Gastrocnemius medialis (tissue), 4 donors: Measurements from ENCODE around the gene NPAS3.

Source experiments
- POLR2A ChIP-seq, 2 donors: fragments of 450-650 bp; IDR thresholded peaks; one replicate each; pipeline ENCODE4 v1.6.1; 2017; ENCODE audit warnings: antibody characterized with exemption in 2 of 2, mild to moderate bottlenecking in 2 of 2, moderate library complexity in 2 of 2
- TF ChIP-seq, protein P1 (sequence below), 5 experiments: fragments of 450-650 bp in 3 of 5; fragments of 200-600 bp in 2 of 5; sonication (generic) in 2 of 5; IDR thresholded peaks in 4 of 5; conservative IDR thresholded peaks in 1 of 5; 1 replicate in 4 of 5; 2 replicates in 1 of 5; pipeline ENCODE4 v1.5.1; 2016 to 2019; ENCODE audit warnings: antibody characterized with exemption in 5 of 5, mild to moderate bottlenecking in 3 of 5, moderate library complexity in 3 of 5

DNA sequence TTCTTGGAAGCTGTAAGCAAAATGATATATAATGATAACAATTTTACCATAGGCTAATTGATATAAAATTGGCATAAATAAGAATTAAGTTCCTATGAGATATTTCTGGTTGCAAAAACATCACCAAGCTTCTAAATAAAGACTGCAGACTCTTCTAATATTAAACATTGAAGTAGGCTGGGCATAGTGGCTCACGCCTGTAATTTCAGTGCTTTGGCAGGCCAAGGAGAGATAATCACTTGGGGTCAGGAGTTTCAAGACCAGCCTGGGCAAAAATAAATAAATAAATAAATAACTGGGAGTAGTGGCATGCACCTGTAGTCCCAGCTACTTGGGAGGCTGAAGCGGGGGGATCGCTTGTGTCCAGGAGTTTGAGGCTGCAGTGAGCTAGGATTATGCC is 71.8 kb downstream of the NPAS3 start:
- TF ChIP-seq, protein P1, sequence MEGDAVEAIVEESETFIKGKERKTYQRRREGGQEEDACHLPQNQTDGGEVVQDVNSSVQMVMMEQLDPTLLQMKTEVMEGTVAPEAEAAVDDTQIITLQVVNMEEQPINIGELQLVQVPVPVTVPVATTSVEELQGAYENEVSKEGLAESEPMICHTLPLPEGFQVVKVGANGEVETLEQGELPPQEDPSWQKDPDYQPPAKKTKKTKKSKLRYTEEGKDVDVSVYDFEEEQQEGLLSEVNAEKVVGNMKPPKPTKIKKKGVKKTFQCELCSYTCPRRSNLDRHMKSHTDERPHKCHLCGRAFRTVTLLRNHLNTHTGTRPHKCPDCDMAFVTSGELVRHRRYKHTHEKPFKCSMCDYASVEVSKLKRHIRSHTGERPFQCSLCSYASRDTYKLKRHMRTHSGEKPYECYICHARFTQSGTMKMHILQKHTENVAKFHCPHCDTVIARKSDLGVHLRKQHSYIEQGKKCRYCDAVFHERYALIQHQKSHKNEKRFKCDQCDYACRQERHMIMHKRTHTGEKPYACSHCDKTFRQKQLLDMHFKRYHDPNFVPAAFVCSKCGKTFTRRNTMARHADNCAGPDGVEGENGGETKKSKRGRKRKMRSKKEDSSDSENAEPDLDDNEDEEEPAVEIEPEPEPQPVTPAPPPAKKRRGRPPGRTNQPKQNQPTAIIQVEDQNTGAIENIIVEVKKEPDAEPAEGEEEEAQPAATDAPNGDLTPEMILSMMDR (IDR thresholded peaks at IDR 0.05 in 4 of 5, conservative IDR thresholded peaks at IDR 0.05 in 1 of 5) = no peak
- no peak for TF ChIP-seq POLR2A (IDR thresholded peaks at IDR 0.05)
